Lung microvascular endothelial cell (primary cell): Measurements from ENCODE around the gene CPNE5. TPM values are rescaled to one million over a fixed set of nuclear protein-coding genes. Genes with fewer than 3 reads are reported as not detected.

Experiments
- DNase-seq, 2 donors: peaks; one replicate each; pipeline versions ENCODE4 v3.0.0 to v3.0.0-alpha.2; 2010; ENCODE audit warnings: low read depth in 2 of 2
- total RNA-seq: library from RNA; depleted of rRNA; stranded (reverse); fragments of >200 nt; gene quantifications from 2 replicates; pipeline ENCODE4 v1.2.1, GENCODE V29; 2014

The CPNE5 gene
- total RNA-seq, result 1.2 and 5.7 TPM in 2 replicates

- DNase-seq, result no peak
Measured at GRCh38 chr6:36838896-36839748, at the start of gene CPNE5. Gene CPNE5 (minus strand): TSS chr6:36839444. CDS start chr6:36839377, 67 bp downstream.

- no peak for DNase-seq
Measured at GRCh38 chr6:36888115-36888643, 48.9 kb upstream of the CPNE5 start.

- no peak for DNase-seq
Measured at GRCh38 chr6:36886950-36887618, 47.8 kb upstream of the CPNE5 start.

- peak; percentile 97 for DNase-seq
Measured at GRCh38 chr6:36885461-36886401, 46.5 kb upstream of the CPNE5 start, which contains the start of gene C6orf89. Gene C6orf89 (plus strand): TSS chr6:36885952. CDS start chr6:36899445, 13,493 bp downstream.

GRCh38 chr6:36884610-36885009 is 45.4 kb upstream of the CPNE5 start:
- no peak for DNase-seq

GRCh38 chr6:36875250-36875633 is 36.0 kb upstream of the CPNE5 start:
- DNase-seq, result no peak

- DNase-seq, result peak; percentile 90 to 91
Measured at GRCh38 chr6:36874443-36875249, 35.4 kb upstream of the CPNE5 start, which contains the start of gene PPIL1. Gene PPIL1 (minus strand): TSS chr6:36874803. CDS start chr6:36874772, 31 bp downstream.

GRCh38 chr6:36873612-36874442 is 34.6 kb upstream of the CPNE5 start:
- peak; percentile 24 to 46 for DNase-seq

- DNase-seq, result no peak
Measured at GRCh38 chr6:36873115-36873514, 33.9 kb upstream of the CPNE5 start.

- no peak for DNase-seq
Measured at GRCh38 chr6:36871686-36872085, 32.4 kb upstream of the CPNE5 start.

- DNase-seq, result no peak
Measured at GRCh38 chr6:36867471-36868224, 28.4 kb upstream of the CPNE5 start.

- DNase-seq, result peak in 1 of 2 donors; percentile 75
Measured at GRCh38 chr6:36865835-36866234, 26.6 kb upstream of the CPNE5 start.

GRCh38 chr6:36863670-36864540 is 24.7 kb upstream of the CPNE5 start:
- no peak for DNase-seq

GRCh38 chr6:36862848-36863382 is 23.7 kb upstream of the CPNE5 start:
- DNase-seq, result no peak

- DNase-seq, result no peak
Measured at GRCh38 chr6:36862164-36862847, 23.1 kb upstream of the CPNE5 start.

GRCh38 chr6:36860126-36860525 is 20.9 kb upstream of the CPNE5 start:
- DNase-seq, result no peak
